Left kidney (tissue), 2 donors: ENCODE data around the gene IL22RA2. TPM values are rescaled to one million over a fixed set of nuclear protein-coding genes. Genes with fewer than 3 reads are reported as not detected.

Experiments used
- DNase-seq: peaks from one replicate; pipeline ENCODE4 v3.0.0-alpha.2; 2013
- polyA plus RNA-seq: library from polyadenylated mRNA; unstranded; fragments of 120-200 nt; gene quantifications from one replicate; pipeline ENCODE4 v1.2.1, GENCODE V29; 2013; ENCODE audit not compliant: insufficient read length

The IL22RA2 gene
- polyA plus RNA-seq, 1 donor, result not detected

DNA sequence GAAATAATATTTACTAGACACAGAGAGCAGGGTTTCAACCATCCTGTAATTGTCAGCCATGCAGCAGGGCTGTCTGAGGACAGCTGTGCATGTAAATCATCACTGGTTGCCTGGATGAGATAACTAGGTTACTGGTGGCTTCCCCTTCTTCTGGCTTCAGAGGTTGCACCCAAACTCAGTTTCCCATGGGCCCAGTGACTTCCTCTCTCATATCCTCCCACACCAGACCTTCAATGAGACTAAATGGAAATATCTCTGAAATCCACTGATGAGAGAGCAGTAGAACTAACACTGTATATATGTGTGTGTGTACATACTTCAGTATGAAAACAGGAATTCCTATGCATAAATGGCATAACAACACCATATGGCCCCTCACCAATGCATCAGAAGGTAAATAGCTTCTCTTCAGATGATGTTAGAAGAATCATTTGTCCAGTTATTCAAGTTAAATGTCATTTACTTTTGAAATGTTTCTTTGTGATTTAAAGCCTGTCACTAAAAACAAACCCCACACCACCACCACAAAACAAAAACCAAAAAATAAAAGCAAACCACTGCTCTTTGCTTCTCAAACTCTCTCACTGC is 77.7 kb downstream of the IL22RA2 start:
- no peak for DNase-seq

DNA sequence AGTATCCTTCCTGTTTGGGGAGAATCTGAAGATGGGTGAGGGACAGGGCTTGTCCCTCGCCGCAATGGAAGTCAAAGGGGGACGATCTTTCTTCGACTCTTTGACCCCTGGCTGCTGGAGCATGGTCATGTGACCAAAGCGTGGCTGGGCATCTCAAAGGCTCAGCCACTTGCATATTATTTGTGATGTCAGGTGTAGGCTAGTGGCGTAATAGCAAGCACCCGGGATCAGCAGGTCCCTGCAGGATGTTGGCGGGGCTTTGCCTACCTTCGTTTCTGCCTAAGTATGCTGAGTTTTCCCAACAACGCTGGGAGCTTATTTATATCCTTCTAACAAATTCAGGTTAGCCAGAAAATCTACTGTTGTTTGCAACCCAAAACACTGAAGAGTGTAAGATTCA is 78.4 kb downstream of the IL22RA2 start:
- DNase-seq, result no peak

DNA sequence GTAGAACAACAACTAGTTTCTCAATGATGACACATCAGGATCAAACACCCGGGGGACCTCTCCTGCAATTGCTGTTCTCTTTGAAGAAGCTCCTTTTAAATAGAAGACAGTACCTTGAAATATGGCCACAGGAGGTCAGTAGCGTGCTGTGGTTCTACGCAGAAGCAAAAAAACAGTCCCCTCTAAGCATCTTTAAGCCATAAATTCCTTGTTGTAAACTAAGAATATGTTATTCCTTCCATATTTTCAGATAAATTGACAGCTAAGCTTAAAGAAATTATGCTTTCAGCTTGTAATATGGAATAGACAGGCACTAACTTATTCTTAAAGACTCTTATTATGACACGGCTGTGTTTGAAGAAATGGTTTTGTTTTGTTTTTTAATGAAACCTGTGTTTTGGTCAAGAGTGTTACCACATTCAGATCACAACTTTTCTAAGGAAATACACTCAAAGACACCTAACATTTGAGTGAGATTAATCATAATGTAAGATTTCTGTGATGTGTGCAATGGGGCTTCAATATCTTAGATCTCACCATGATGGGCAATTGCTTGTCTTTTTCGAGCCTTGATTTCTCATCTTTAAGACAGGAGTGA is 78.9 kb downstream of the IL22RA2 start:
- DNase-seq, result peak; percentile 64

Other genes starting within 250 kb of the IL22RA2 start
- gene IL20RA, start 128.7 kb downstream of the IL22RA2 start, polyA plus RNA-seq, result 2.1 TPM
- gene IFNGR1, start 45.7 kb upstream of the IL22RA2 start, polyA plus RNA-seq, result 66.3 TPM